HepG2 (cell line): ENCODE data around the gene MLLT10.

Experiments used
- ESRRA ChIP-seq: sonication (generic); formaldehyde crosslinking; IDR thresholded peaks from 2 replicates; pipeline ENCODE4 v1.5.1; 2020; ENCODE audit warnings: mild to moderate bottlenecking, low read depth, missing genetic modification reagents
- KLF12 ChIP-seq: sonication (generic); formaldehyde crosslinking; IDR thresholded peaks from 2 replicates; pipeline ENCODE4 v1.4.0; 2020; ENCODE audit warnings: missing genetic modification reagents, borderline replicate concordance
- MIXL1 ChIP-seq: IDR thresholded peaks from 2 replicates; pipeline ENCODE4 v1.6.1; 2016
- POLR2AphosphoS5 ChIP-seq: IDR thresholded peaks from 2 replicates; pipeline ENCODE4 v1.6.1; 2012; ENCODE audit warnings: low read depth, low read length
- SALL2 ChIP-seq: sonication (generic); formaldehyde crosslinking; IDR thresholded peaks from 2 replicates; pipeline ENCODE4 v1.8.1; 2023; ENCODE audit warnings: mild to moderate bottlenecking, missing genetic modification reagents, inconsistent platforms
- SOX5 ChIP-seq: IDR thresholded peaks from 2 replicates; pipeline ENCODE4 v1.6.1; 2016; ENCODE audit warnings: borderline replicate concordance
- TAF15 ChIP-seq: fragments of 200-400 bp; formaldehyde crosslinking; IDR thresholded peaks from one replicate; pipeline ENCODE4 v1.6.1; 2018; ENCODE audit warnings: mild to moderate bottlenecking, low read depth, low read length; ENCODE audit not compliant: poor library complexity, severe bottlenecking
- ZNF274 ChIP-seq: sonication (generic); formaldehyde crosslinking; IDR thresholded peaks from 2 replicates; pipeline ENCODE4 v1.5.1; 2020; ENCODE audit warnings: mild to moderate bottlenecking, missing genetic modification reagents
- ZNF644 ChIP-seq: IDR thresholded peaks from 2 replicates; pipeline ENCODE4 v1.6.1; 2016; ENCODE audit warnings: low read depth
- TF ChIP-seq, protein P1 (sequence below): IDR thresholded peaks from 2 replicates; pipeline ENCODE4 v1.6.1; 2016; ENCODE audit warnings: missing genetic modification reagents, missing compliant biosample characterization
- TF ChIP-seq, protein P2 (sequence below): sonication (generic); formaldehyde crosslinking; IDR thresholded peaks from 2 replicates; pipeline ENCODE4 v1.4.0; 2020; ENCODE audit warnings: low read depth, missing genetic modification reagents

DNA sequence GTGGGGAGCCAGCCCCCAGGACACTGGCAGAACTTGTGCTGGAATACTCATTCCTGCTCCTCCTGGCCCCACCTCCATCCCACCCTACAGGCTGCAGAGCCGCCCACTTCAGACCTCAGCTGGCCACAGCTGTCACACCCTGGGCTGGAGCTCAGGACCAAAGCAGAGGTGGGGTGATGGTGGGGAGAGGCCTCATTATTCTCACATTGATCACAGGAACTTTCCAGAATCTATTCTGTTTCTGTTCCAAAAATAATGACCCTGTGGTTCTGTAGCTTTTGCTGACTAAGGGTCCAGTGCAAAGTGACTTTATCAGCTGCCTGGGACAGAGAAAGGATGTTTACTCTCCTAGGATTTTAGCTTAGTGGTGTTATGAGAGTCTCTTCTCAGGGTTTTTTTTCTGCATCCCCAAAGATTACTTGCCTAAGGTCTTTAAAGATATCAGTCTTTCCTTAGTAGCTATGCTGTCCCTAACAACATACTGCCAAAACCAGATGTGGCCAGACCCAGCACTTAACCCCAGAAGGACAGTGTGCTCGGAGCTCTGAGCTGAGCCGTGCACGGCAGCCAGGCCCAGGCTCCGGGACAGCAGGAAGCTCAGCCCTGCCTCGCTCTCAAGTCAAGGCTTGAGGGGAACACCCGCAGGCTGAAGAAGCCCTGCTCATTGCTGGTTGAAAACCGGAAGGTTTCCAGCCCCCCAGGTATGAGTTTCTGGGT, 223.3 kb downstream of the MLLT10 start:
- TF ChIP-seq ZNF644 (CRISPR knock-in tag), result no peak
- no peak for TF ChIP-seq POLR2AphosphoS5
- TF ChIP-seq MIXL1 (CRISPR knock-in tag), result no peak
- TF ChIP-seq, protein P1, sequence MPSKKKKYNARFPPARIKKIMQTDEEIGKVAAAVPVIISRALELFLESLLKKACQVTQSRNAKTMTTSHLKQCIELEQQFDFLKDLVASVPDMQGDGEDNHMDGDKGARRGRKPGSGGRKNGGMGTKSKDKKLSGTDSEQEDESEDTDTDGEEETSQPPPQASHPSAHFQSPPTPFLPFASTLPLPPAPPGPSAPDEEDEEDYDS (CRISPR knock-in tag), result no peak
- no peak for TF ChIP-seq KLF12 (CRISPR knock-in tag)
- TF ChIP-seq TAF15, result no peak
- TF ChIP-seq SALL2 (CRISPR knock-in tag), result no peak
- no peak for TF ChIP-seq SOX5
- no peak for TF ChIP-seq ZNF274 (CRISPR knock-in tag)
- no peak for TF ChIP-seq ESRRA (CRISPR knock-in tag)
- TF ChIP-seq, protein P2, sequence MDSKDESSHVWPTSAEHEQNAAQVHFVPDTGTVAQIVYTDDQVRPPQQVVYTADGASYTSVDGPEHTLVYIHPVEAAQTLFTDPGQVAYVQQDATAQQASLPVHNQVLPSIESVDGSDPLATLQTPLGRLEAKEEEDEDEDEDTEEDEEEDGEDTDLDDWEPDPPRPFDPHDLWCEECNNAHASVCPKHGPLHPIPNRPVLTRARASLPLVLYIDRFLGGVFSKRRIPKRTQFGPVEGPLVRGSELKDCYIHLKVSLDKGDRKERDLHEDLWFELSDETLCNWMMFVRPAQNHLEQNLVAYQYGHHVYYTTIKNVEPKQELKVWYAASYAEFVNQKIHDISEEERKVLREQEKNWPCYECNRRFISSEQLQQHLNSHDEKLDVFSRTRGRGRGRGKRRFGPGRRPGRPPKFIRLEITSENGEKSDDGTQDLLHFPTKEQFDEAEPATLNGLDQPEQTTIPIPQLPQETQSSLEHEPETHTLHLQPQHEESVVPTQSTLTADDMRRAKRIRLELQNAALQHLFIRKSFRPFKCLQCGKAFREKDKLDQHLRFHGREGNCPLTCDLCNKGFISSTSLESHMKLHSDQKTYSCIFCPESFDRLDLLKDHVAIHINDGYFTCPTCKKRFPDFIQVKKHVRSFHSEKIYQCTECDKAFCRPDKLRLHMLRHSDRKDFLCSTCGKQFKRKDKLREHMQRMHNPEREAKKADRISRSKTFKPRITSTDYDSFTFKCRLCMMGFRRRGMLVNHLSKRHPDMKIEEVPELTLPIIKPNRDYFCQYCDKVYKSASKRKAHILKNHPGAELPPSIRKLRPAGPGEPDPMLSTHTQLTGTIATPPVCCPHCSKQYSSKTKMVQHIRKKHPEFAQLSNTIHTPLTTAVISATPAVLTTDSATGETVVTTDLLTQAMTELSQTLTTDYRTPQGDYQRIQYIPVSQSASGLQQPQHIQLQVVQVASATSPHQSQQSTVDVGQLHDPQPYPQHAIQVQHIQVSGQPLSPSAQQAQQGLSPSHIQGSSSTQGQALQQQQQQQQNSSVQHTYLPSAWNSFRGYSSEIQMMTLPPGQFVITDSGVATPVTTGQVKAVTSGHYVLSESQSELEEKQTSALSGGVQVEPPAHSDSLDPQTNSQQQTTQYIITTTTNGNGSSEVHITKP (CRISPR knock-in tag), result no peak
